GM19438 (cell line): ENCODE measurements around the gene ITGAX.

Experiments used
- ATAC-seq: cut with Tn5 transposase; IDR thresholded peaks from one replicate; pipeline ENCODE4 v1.9.1; 2021; ENCODE audit warnings: low read depth; ENCODE audit not compliant: unreplicated experiment

Gene ITGAX

GRCh38 chr16:31371619-31372484 is 16.9 kb downstream of the ITGAX start:
- ATAC-seq: no peak

DNA sequence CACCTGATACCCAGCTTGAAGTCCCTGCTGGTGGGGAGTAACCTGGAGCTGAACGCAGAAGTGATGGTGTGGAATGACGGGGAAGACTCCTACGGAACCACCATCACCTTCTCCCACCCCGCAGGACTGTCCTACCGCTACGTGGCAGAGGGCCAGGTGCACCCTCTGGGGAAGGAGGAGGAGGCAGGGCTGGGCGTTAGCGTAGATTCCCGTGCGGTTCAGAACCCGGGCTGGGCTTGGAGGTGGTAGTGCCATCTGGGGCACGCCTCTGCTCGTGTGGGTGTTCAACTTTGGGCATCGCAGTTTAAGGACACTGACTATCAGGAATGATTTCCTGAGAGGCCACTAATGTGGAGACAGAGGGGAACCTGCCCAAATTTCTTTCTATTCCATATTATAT is 18.3 kb downstream of the ITGAX start:
- ATAC-seq: no peak

DNA sequence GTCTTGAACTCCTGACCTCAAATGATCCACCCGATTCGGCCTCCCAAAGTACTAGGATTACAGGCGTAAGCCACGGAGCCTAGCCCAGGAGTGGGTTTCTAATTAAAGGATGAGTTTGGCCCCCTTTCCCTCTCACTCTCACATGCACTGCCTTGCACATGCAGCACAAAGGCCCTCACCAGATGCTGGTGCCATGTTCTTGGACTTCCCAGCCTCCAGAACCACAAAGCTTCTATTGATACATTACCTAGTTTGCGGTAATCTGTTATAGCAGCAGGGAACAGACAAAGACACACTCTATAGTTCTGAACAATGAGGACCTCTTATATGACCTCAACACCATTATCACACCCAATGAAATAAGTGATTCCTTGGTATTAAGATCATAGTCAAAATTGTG is 20.3 kb downstream of the ITGAX start:
- ATAC-seq: no peak

DNA sequence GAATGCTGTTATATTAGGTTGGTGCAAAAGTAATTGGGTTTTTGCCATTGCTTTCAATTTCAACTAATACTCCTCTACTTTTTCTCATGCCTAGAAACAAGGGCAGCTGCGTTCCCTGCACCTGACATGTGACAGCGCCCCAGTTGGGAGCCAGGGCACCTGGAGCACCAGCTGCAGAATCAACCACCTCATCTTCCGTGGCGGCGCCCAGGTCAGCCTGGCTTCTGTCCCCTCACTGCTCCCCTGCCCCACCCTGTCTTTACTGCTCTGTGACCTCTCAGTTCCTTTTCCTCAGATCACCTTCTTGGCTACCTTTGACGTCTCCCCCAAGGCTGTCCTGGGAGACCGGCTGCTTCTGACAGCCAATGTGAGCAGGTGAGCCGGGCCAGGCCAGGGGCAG is 21.7 kb downstream of the ITGAX start:
- no peak for ATAC-seq

- no peak for ATAC-seq
These were observed 22.4 kb downstream of the ITGAX start for GRCh38 chr16:31377210-31377903.

DNA sequence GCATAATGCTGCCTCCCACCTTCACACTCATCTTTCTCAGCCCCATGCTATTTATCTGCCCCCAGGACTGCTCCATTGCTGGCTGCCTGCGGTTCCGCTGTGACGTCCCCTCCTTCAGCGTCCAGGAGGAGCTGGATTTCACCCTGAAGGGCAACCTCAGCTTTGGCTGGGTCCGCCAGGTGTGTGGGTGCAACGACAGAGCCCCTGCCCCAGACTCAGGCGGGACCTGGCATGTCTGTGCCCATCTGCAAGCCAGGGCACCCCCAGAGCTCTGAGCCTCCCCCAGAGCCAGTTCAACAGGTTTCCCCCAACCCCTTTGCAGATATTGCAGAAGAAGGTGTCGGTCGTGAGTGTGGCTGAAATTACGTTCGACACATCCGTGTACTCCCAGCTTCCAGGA is 25.2 kb downstream of the ITGAX start:
- no peak for ATAC-seq

- no peak for ATAC-seq
These were observed 27.6 kb downstream of the ITGAX start for GRCh38 chr16:31382485-31383161.

DNA sequence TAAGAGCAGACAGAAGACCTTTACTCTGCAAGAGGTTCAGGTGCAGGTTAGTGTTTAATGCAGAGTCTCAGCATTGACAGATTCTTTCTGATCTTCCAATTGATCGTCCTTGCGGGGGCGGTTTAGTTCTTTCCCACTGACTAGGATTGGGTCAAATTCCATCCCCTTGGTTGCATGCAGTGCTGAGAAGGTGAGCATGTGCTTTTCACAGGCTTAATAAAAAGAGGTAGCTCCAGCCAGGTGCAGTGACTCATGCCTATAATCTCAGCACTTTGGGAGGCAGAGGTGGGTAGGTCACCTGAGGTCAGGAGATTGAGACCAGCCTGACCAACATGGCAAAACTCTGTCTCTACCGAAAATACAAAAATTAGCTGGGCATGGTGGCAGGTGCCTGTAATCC is 30.7 kb downstream of the ITGAX start:
- ATAC-seq: no peak

- ATAC-seq: no peak
These were observed 31.4 kb downstream of the ITGAX start for GRCh38 chr16:31386157-31386984.

GRCh38 chr16:31388535-31388934 is 33.6 kb downstream of the ITGAX start:
- no peak for ATAC-seq

DNA sequence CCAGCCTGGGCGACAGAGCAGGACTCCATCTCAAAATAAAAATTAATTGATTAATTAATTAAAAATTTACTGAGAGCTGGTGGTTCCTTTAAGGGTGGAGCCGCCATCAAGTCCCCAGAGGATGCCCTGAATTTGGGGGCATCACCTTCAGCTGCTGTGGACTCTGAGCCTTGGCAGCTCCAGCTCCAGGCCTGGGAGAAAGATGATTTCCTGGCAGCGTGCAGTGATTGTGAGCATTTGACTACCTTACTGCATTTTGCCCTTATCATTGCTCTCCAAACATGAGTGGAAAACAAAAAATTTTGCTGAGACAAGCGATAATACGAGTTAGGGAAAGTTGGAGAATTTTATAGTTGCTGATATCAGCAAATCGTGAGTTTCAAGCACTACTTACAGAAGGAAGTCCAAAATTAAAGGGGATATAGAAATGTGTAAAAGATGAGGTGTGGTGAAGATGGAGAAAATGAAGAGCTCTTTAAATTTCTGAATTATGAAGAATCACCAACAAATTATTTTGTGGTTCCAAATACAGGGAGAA is 35.6 kb downstream of the ITGAX start:
- ATAC-seq: no peak

DNA sequence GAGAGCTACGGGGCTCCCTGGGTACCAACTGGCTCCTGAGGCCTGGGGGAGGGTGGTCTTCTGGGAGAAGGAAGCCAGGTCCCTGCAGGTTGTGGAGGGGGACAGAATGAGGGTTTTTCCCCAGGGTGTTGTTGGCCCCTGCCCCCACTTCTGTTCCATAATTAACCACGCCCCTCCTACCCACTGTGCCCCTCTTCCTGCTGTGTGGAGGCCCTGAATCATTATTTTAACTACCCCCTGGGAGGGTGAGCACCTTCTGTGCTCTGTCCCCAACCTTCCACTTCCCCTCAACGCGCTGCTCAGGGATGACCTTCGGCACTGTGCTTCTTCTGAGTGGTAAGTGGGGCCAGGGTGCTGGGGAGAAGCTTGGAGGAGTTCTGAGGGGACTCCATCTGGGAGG is 38.1 kb downstream of the ITGAX start, which contains the start of gene ITGAD:
Gene ITGAD, plus strand, starts transcription at position 280 of the 400 bp plus-strand sequence. Its CDS starts 26 bp downstream, at position 306.
- ATAC-seq: no peak

DNA sequence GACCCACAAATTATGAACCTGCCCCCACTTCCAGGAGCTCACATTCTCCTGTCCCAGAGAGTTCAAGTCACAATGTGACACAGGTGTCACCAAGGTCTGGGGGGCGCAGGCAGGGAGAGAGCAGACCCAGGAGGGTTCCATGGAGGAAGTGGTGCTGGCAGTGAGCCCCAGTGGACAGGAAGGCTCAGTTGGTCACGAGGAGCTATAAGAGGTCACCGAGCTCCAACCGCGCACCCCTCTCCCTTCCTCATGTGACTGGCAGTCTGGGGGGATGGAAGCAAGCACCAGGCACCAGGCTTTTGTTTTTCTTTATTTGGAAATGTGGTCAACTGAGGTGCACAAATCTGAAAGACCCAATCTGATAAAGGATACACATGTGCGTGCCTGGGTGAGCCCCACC is 40.7 kb downstream of the ITGAX start:
- ATAC-seq: no peak

- no peak for ATAC-seq
These were observed 42.2 kb downstream of the ITGAX start for GRCh38 chr16:31397096-31397660.

DNA sequence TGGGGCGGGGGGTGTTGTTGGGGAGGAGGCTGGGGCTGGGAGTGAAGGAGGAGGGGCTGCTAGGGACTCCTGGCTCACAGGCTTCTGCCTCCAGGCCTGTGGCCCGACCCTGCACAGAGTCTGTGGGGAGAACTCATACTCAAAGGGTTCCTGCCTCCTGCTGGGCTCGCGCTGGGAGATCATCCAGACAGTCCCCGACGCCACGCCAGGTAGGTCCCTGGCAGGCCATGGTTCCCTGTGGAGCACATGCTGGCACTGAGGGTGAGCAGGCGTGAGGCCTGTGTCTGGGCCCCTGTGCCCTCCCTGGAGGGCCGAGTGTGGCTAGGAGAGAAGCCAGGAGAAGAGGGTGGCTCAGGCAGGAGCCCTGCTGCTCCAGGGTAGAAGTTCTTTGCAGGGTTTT is 42.7 kb downstream of the ITGAX start:
- ATAC-seq: no peak

DNA sequence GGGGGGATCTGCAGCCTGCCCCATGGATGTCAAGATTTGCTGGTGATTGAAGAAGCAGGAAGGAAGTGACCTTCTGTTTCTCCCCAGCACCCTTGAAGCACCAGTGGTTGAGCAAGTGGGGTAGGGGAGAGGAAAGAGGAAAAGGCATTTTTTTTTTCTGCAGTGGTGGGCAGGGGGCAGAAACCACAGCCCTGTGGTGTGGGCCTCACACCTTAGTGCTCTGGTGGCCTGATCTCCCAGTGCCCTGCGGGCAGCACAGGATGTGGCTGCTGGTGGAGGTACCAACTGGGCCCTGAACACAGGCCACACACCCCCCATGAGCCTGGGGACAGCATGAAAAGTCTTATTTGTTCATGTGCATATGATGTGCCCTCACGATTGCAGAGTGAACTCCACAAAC is 45.2 kb downstream of the ITGAX start:
- no peak for ATAC-seq

DNA sequence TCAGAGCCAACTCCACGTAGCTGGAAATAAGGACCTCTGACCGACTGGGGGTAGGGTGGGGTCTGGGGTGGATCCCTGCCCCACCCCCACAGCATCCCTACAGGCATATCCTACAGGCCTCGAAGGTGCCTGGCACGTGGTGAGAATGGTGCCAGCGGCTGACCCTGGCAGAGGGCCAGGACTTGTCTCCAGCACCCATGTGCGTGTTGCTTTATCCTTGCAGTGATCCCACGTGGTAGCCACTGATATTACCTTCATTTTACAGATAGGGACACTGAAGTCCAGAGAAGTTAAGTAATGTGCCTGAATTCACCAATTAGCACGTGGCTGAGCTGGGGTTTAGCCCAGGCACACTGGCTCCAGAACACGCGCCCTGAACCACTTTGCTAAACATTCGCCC is 46.5 kb downstream of the ITGAX start:
- ATAC-seq: no peak

DNA sequence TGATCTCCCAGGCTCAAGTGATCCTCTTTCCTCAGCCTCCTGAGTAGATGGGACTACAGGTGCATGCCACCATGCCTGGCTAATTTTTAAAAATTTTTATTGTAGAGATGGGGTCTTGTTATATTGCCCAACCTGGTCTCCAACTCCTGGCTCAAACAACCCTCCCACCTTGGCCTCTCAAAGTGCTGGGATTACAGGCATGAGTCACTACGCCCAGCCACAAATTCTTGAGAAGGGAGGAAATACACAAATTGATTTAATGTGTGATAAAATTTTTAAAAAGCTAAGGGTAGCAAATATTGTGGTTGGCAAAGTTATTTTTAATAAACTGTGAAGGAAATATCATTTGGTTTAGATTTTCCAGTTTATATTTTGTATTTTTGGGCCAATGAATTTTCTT is 47.7 kb downstream of the ITGAX start:
- no peak for ATAC-seq

DNA sequence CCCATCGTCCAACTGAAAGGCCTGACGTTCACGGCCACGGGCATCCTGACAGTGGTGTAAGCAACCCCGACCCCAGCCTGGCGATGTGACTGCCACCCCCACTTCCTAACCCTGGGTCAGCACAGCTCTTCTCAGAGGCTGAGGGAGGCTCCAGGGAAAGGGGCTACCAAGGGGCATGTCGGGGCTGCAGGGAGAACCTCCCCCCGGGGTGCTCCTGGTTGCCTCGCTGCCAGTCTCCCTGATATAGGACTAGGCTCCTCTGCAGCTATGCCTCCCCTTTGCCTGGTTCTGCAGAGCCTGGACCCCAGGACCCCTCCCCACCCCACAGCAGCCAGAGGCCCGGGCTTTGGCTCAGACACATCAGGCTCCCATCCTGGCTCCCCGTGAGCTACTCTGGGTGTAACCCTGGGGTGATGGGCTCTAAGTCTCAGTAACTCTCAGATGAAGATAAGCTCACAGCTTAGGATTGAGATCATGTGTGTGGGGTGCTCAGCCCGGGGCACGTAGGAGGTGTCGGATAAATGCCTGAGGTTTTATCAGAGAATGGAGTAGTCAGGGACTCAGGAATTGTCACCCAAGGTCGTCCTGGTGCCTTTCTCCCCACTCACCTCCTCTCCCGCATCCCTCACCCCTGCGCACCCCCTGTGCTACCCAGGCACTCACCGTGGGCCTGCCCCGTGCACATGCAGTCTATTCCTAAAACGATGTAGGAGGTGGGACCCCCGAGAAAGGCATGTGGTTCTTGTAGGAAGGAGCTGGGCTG is 48.8 kb downstream of the ITGAX start:
- ATAC-seq: no peak
